Stimulated activated CD4-positive, alpha-beta T cell treated with anti-CD3 and anti-CD28 coated beads, TNF-alpha, amount 100 ng/mL, for 48 hours (primary cell): ENCODE measurements around the gene SLC4A11.

Source experiments
- DNase-seq, 3 donors: peaks; one replicate each; pipeline ENCODE4 v3.0.0-alpha.2; 2020; ENCODE audit warnings: low read depth in 3 of 3

The SLC4A11 gene

GRCh38 chr20:3239026-3239866 lies at the start of gene SLC4A11:
TSS of gene SLC4A11 (minus strand) at chr20:3239190. CDS start at chr20:3239137, 53 bp downstream.
- DNase-seq = peak in 1 of 3 donors; percentile 33

GRCh38 chr20:3283222-3283820 lies 44.3 kb upstream of the SLC4A11 start:
- no peak for DNase-seq

- DNase-seq = no peak
These were observed 43.6 kb upstream of the SLC4A11 start for GRCh38 chr20:3282271-3283221.

GRCh38 chr20:3281437-3281836 lies 42.4 kb upstream of the SLC4A11 start:
- DNase-seq = no peak

- no peak for DNase-seq
These were observed 40.8 kb upstream of the SLC4A11 start for GRCh38 chr20:3279761-3280160.

- no peak for DNase-seq
These were observed 38.9 kb upstream of the SLC4A11 start for GRCh38 chr20:3277686-3278465.

GRCh38 chr20:3276680-3277015 lies 37.7 kb upstream of the SLC4A11 start:
- DNase-seq = no peak

- DNase-seq = no peak
These were observed 37.1 kb upstream of the SLC4A11 start for GRCh38 chr20:3275966-3276679.

- DNase-seq = no peak
These were observed 36.3 kb upstream of the SLC4A11 start for GRCh38 chr20:3275064-3275935.

- no peak for DNase-seq
These were observed 34.4 kb upstream of the SLC4A11 start for GRCh38 chr20:3273371-3273770.

- no peak for DNase-seq
These were observed 31.1 kb upstream of the SLC4A11 start for GRCh38 chr20:3270051-3270450.

GRCh38 chr20:3262566-3262965 lies 23.6 kb upstream of the SLC4A11 start:
- DNase-seq = no peak

- no peak for DNase-seq
These were observed 19.4 kb upstream of the SLC4A11 start for GRCh38 chr20:3258429-3258828.

- DNase-seq = no peak
These were observed 16.7 kb upstream of the SLC4A11 start for GRCh38 chr20:3255728-3256127.

GRCh38 chr20:3251806-3252205 lies 12.8 kb upstream of the SLC4A11 start:
- DNase-seq = no peak

- DNase-seq = no peak
These were observed 11.1 kb upstream of the SLC4A11 start for GRCh38 chr20:3250091-3250504.

- DNase-seq = no peak
These were observed 10.0 kb upstream of the SLC4A11 start for GRCh38 chr20:3248993-3249347.

GRCh38 chr20:3248167-3248992 lies 9.4 kb upstream of the SLC4A11 start:
- no peak for DNase-seq

- no peak for DNase-seq
These were observed 8.6 kb upstream of the SLC4A11 start for GRCh38 chr20:3247638-3248037.
